ENCODE results near the gene SINHCAF.
A peak's percentile ranks its signal among the peaks of the same experiment; 100 is the strongest.
"Not testable (repeated sequence)": the region's sequence is repeated elsewhere in the genome, so short reads cannot be mapped to it uniquely, and the experiment has no call there.

SINHCAF gene

GRCh38 chr12:31260840-31261239, 65.1 kb downstream of the SINHCAF start:
- DNase-seq = no peak

GRCh38 chr12:31259136-31259886, 66.6 kb downstream of the SINHCAF start:
- DNase-seq = no peak

GRCh38 chr12:31257784-31258183, 68.2 kb downstream of the SINHCAF start:
- DNase-seq = no peak

DNA sequence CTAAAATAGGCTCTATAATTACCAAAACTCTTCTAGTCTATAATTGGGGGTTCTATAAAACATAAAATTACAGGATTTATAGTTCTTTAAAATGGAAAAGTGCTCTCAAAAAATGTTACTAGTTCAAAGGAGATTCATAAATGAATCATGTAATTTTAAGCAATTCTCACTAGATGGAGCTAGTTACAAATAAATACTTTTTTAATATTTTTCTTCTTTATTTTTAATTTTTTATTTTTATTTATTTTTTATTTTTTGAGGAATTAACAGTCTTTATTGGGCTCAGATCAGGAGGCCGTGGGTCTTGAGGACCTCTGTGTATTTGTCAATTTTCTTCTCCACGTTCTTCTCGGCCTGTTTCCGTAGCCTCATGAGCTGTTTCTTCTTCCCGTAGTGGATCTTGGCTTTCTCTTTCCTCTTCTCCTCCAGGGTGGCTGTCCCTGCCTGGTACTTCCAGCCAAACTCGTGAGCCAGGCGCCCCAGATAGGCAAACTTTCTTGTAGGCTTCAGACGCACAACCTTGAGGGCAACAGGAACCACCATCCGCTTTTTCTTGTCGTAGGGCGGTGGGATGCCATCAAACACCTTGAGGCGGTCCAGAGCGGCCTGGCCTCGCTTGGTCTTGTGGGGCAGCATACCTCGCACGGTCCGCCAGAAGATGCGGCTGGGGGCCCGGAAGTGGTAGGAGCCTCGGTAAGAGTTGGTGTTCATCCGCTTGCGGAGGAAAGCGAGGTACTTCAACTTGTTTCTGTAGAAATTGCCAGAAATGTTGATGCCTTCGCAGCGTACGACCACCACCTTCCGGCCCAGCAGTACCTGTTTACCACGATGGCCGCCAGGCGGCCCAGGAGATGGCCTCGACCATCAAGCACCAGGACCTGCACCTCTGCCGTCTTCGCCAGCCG, 74.0 kb downstream of the SINHCAF start:
- DNase-seq = peak in 1 of 2 experiments; percentile 45

- DNase-seq = no peak
These were observed 75.8 kb downstream of the SINHCAF start for GRCh38 chr12:31250179-31250578.

DNA sequence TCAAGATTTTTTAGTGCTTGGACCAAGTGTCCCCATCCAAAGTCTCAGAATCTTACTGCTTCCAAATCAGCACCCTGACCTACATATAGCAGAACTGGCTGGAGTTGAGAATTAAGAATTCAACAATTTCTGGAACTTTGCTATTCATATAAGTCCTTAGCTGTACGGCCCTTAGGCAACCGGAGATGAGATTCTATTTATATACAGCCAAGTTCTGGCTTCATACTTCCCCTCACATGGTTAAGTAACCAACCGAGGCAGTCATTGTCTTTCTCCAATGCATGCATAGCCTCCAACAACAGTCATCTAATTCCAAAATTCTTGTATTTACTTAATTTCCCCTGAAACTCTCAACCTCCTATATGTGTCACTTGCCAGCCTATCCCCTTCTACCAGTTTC, 76.6 kb downstream of the SINHCAF start:
- no peak for DNase-seq

- DNase-seq = no peak
These were observed 77.1 kb downstream of the SINHCAF start for GRCh38 chr12:31248815-31249214.

GRCh38 chr12:31248337-31248736, 77.6 kb downstream of the SINHCAF start:
- DNase-seq = no peak

DNA sequence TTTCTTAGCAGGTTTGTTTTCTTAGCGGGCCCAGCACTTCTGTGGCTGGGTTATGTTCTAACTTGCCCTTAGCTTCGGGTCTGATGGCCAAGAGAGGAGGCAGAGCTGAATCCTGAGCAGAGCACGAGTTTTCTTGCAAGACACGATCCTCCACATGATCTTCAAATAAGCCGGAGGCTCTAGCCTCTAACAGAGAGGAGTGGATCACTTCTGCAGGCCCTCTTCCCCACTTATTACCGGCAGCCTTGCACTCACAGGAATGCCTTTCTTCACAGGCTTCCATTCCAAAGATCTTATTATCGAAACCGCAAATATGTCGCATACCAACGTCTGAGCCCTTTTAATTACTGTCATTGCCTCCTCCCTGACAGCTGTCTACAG, 79.5 kb downstream of the SINHCAF start:
- no peak for DNase-seq

- DNase-seq = no peak
These were observed 80.0 kb downstream of the SINHCAF start for GRCh38 chr12:31245822-31246469.

GRCh38 chr12:31242418-31242817, 83.5 kb downstream of the SINHCAF start:
- DNase-seq = not testable (repeated sequence)

- DNase-seq = peak; percentile 45 to 64
These were observed 87.1 kb downstream of the SINHCAF start for GRCh38 chr12:31238764-31239387.

GRCh38 chr12:31238333-31238732, 87.6 kb downstream of the SINHCAF start:
- DNase-seq = not testable (repeated sequence)

DNA sequence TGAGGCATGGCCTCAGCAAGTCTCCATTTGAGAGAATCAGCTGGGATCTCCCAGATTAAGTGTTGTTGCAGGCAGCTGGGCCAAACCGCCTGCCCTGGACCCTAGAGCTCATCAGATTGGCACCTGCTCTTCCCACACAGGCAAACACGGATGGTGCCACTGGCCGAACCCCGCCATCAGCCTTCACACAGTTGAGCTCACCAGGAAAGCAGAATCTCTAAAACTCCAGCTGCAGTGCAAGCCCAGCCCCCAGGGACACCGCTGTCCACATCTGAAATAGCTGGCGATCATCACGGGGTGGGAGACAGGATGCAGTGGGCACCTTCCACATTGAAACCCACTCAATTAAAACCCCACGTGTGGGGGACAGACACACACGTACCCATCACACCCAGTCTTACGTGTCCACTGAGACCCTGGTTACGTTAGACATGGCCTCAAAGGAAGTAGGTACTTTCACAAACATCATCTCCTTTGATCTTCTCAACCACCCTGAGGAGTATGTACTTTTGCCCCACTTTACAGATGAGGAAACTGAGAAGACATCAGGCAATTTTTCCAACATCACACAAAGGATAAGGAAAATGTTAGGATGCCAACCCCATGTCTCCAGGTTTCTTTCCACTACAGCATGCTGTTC, 88.8 kb downstream of the SINHCAF start:
- DNase-seq = no peak

DNA sequence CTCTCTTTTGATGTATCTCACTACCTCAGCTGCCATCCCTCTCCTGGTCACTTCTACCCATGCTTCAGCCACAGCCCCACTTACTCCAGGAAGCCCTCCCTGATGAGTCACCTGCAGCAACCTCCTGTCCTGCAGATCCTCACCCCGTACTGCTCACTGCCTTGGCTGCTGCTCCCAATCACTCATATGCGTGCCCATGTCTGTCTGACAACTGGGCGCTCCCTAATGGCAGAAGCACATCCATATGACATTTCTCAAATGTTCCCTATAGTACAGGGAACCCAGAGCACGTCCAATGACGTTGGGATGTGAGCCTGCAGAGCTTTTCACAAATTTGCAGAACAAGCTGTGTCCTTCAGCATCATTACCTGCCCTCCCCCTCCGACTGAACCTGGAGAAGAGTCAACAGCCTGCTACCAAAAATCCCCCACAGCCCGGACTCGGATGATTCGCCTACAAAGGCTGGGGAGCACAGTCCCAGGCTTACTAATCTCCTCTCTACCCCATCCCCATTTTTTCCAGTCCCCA, 90.0 kb downstream of the SINHCAF start:
- DNase-seq = no peak

DNA sequence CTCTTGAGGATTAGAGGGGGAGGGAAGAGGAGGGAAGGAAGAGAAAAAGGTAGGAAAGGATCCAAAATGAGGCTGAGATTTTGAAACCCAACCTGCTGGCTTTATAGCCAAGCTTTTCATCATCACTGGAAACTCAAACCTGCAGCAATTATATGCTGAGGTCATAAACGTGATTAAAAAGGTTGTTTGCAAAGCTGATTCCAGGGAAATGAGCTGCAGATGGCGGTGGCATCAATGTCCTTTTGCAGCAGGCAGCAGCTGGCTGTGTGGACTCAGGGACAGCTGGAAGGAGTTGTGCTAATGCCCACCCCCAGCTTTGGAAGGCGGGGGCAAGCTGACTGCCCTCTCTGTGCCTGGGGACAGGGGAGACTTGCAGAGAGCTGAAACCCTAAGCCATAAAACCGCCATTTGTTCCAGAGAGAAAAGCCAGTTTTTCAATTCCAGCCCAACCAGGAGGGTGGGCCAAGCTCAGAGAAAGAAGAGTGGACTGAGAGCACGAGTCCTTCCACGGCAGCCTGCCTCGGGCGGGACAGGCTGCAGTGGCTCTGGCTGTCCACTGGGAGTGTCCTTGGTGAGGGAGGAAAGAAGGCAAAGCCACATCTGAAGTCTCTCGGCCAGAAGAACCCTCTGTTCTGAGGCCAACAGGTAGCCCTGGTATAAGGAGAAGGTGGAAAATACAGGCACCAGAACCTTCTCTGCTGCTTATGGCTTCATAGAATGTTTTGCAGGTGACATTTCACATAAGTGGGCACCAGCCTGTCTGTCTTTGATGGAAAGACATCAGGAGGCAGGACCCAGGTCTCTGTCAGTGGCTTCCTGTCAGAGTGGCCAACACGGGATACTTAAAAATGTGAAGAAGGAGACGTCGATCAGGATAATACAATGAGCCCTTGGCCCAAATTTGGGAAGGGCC, 90.7 kb downstream of the SINHCAF start:
- DNase-seq = peak in 1 of 2 experiments; percentile 20

- DNase-seq = no peak
These were observed 91.7 kb downstream of the SINHCAF start for GRCh38 chr12:31234053-31234840.

GRCh38 chr12:31233061-31233730, 92.8 kb downstream of the SINHCAF start:
- DNase-seq = no peak

DNA sequence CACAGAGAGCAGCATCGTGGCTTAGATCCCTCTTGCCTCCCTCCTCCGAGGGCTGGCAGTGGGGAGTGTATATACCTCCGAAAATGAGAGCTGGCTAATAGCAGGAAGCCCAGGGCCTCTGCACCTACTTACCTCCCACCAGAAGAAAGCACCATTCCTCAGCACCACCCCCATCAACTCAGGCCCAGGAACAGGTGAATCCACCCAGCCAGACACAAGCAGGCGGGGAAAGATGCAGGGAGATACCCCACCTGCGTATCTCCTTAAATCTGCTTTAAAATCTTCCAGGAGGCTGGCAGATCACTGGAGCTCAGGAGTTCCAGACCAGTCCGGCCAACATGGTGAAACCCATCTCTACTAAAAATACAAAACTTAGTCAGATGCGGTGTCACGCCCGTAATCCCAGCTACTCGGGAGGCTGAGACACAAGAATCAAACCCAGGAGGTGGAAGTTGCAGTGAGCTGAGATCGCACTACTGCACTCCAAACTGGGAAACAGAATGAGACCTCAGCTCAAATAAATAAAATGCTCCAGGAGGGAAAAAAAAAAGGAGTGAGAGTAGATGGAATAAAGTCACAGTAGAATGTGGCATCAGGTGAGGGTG, 93.5 kb downstream of the SINHCAF start:
- no peak for DNase-seq
